GM18520 (cell line): ENCODE measurements around the gene ADGRG6.
"Not testable (repeated sequence)": the region's sequence is repeated elsewhere in the genome, so short reads cannot be mapped to it uniquely, and the experiment has no call there.

Experiments
- ATAC-seq: cut with Tn5 transposase; IDR thresholded peaks from one replicate; pipeline ENCODE4 v1.9.1; 2021; ENCODE audit not compliant: unreplicated experiment

ADGRG6 gene

GRCh38 chr6:142404751-142405150, 102.9 kb downstream of the ADGRG6 start:
- ATAC-seq, result no peak

- ATAC-seq, result no peak
Observed at GRCh38 chr6:142406131-142406530, 104.3 kb downstream of the ADGRG6 start.

GRCh38 chr6:142407685-142408273, 106.0 kb downstream of the ADGRG6 start:
- no peak for ATAC-seq

- no peak for ATAC-seq
Observed at GRCh38 chr6:142408409-142408808, 106.6 kb downstream of the ADGRG6 start.

GRCh38 chr6:142409794-142410193, 108.0 kb downstream of the ADGRG6 start:
- ATAC-seq, result no peak

- no peak for ATAC-seq
Observed at GRCh38 chr6:142411145-142411544, 109.3 kb downstream of the ADGRG6 start.

GRCh38 chr6:142412241-142412640, 110.4 kb downstream of the ADGRG6 start:
- ATAC-seq, result no peak

GRCh38 chr6:142412658-142413057, 110.9 kb downstream of the ADGRG6 start:
- no peak for ATAC-seq

- no peak for ATAC-seq
Observed at GRCh38 chr6:142413111-142413510, 111.3 kb downstream of the ADGRG6 start.

- ATAC-seq, result no peak
Observed at GRCh38 chr6:142414462-142415250, 112.8 kb downstream of the ADGRG6 start.

GRCh38 chr6:142416179-142416578, 114.4 kb downstream of the ADGRG6 start:
- no peak for ATAC-seq

- ATAC-seq, result no peak
Observed at GRCh38 chr6:142416686-142417085, 114.9 kb downstream of the ADGRG6 start.

GRCh38 chr6:142417331-142417750, 115.5 kb downstream of the ADGRG6 start:
- ATAC-seq, result no peak

GRCh38 chr6:142419071-142419470, 117.3 kb downstream of the ADGRG6 start:
- ATAC-seq, result no peak

- ATAC-seq, result no peak
Observed at GRCh38 chr6:142420802-142421201, 119.0 kb downstream of the ADGRG6 start.

- no peak for ATAC-seq
Observed at GRCh38 chr6:142421285-142422117, 119.7 kb downstream of the ADGRG6 start.

GRCh38 chr6:142426444-142427132, 124.8 kb downstream of the ADGRG6 start:
- ATAC-seq, result not testable (repeated sequence)

- ATAC-seq, result not testable (repeated sequence)
Observed at GRCh38 chr6:142428468-142428867, 126.7 kb downstream of the ADGRG6 start.

- ATAC-seq, result no peak
Observed at GRCh38 chr6:142429195-142429594, 127.4 kb downstream of the ADGRG6 start.

GRCh38 chr6:142433419-142433818, 131.6 kb downstream of the ADGRG6 start:
- ATAC-seq, result no peak

- no peak for ATAC-seq
Observed at GRCh38 chr6:142438898-142439297, 137.1 kb downstream of the ADGRG6 start.
